Activated CD8-positive, alpha-beta T cell treated with anti-CD3 and anti-CD28 coated beads for 36 hours (primary cell): ENCODE measurements around the gene LAMP2. TPM values are rescaled to one million over a fixed set of nuclear protein-coding genes. Genes with fewer than 3 reads are reported as not detected.
"Not testable (repeated sequence)": the region's sequence is repeated elsewhere in the genome, so short reads cannot be mapped to it uniquely, and the experiment has no call there.

Experiments used
- ATAC-seq: fragments of 200-7000 bp; cut with Tn5 transposase; one replicate; pipeline ENCODE4 v1.10.0; 2021; ENCODE audit warnings: mild to moderate bottlenecking, moderate library complexity
- CTCF ChIA-PET: fragments of 350-600 bp; sonication (Branson Sonifier 250); formaldehyde crosslinking; loops from one replicate; lab custom pipeline; 2021; ENCODE audit warnings: antibody characterized with exemption; lab: Charles Lee
- POLR2A ChIA-PET: fragments of 350-600 bp; sonication (Branson Sonifier 250); formaldehyde crosslinking; loops from one replicate; lab custom pipeline; 2021; ENCODE audit warnings: antibody characterized with exemption; lab: Charles Lee
- DNase-seq: peaks from one replicate; pipeline ENCODE4 v3.0.0-alpha.2; 2020
- H3K27ac Mint-ChIP-seq: one replicate; pipeline ENCODE4 v1.8.0; 2021; ENCODE audit warnings: mild to moderate bottlenecking, mixed read lengths
- H3K27me3 Mint-ChIP-seq: one replicate; pipeline ENCODE4 v1.8.0; 2021; ENCODE audit warnings: mixed read lengths
- H3K36me3 Mint-ChIP-seq: one replicate; pipeline ENCODE4 v1.8.0; 2021; ENCODE audit warnings: low read depth, mixed read lengths
- H3K4me1 Mint-ChIP-seq: one replicate; pipeline ENCODE4 v1.8.0; 2021; ENCODE audit warnings: low read depth, mixed read lengths
- H3K4me3 Mint-ChIP-seq: one replicate; pipeline ENCODE4 v1.8.0; 2021; ENCODE audit warnings: mild to moderate bottlenecking, moderate library complexity, mixed read lengths
- H3K9me3 Mint-ChIP-seq: one replicate; pipeline ENCODE4 v1.8.0; 2021; ENCODE audit warnings: mixed read lengths
- CTCF ChIP-seq: fragments of 200-600 bp; IDR thresholded peaks from one replicate; pipeline ENCODE4 v1.8.0; 2022; ENCODE audit warnings: antibody characterized with exemption, mild to moderate bottlenecking
- intact Hi-C: fragments of 100-400 bp; cut with micrococcal nuclease; formaldehyde crosslinking; loops from one replicate; pipeline ENCODE4 v1.10.0; 2022
- total RNA-seq, 2 experiments: library from RNA; stranded (reverse); gene quantifications; one replicate each; pipeline ENCODE4 v1.2.3, GENCODE V29; 2021

The LAMP2 gene
- total RNA-seq, 2 experiments from 2014 or later = 22.9 to 23.3 TPM

DNA sequence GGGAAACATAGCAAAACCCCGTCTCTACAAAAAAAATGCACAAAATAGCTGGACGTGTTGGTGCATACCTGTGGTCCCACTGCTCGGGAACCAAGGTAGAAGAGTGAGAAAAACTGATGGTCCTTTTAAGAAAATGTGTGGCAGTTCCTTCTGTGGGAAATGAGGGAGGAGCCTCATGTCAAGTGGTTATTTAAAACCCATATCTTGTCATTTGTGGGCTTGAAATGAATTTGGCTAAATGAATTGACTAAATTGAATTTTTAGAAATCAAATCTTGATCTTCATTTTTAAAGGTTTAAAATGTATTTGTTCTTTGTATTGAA is 16.2 kb upstream of the LAMP2 start:
- intact Hi-C loops = no loop called here
- H3K27ac Mint-ChIP-seq = peak overlapping the region; percentile 86
- ATAC-seq (no peak), DNase-seq (no peak)
- ChIA-PET CTCF (interaction anchor here (1.2 to 1.7 kb wide), 3 partner anchors 13 to 28 kb away, joined by 3 to 4 read pairs (median 4); no protein-coding TSS in a partner anchor), POLR2A (no interaction called here)
- no peaks in the 10 kb centered on the region for H3K27me3 Mint-ChIP-seq
- TF ChIP-seq CTCF = no peak
- H3K9me3 Mint-ChIP-seq = no peaks in the 10 kb centered on the region
- peak overlapping the region; percentile 69 for H3K4me3 Mint-ChIP-seq
- H3K36me3 Mint-ChIP-seq = no peaks in the 10 kb centered on the region
- peaks cover 24% of the 10 kb centered on the region for H3K4me1 Mint-ChIP-seq

GRCh38 chrX:120477453-120477852 is 8.4 kb upstream of the LAMP2 start:
- Mint-ChIP-seq H3K4me1 (no peaks in the 10 kb centered on the region), H3K27ac (no peak overlapping the region), H3K9me3 (no peaks in the 10 kb centered on the region), H3K4me3 (no peak overlapping the region), H3K27me3 (no peaks in the 10 kb centered on the region), H3K36me3 (no peaks in the 10 kb centered on the region)
- intact Hi-C loops = no loop called here
- DNase-seq (no peak), ATAC-seq (no peak)
- no peak for TF ChIP-seq CTCF
- ChIA-PET CTCF (interaction anchor here (1.5 kb wide), 1 partner anchor 25 kb away, joined by 3 read pairs; no protein-coding TSS in a partner anchor), POLR2A (no interaction called here)

- CTCF ChIA-PET = interaction anchor here (1.5 kb wide), 1 partner anchor 24 kb away, joined by 3 read pairs; no protein-coding TSS in a partner anchor
- no peak for TF ChIP-seq CTCF
- no peak overlapping the region for H3K4me3 Mint-ChIP-seq
These were observed 7.6 kb upstream of the LAMP2 start for GRCh38 chrX:120476714-120477113.

DNA sequence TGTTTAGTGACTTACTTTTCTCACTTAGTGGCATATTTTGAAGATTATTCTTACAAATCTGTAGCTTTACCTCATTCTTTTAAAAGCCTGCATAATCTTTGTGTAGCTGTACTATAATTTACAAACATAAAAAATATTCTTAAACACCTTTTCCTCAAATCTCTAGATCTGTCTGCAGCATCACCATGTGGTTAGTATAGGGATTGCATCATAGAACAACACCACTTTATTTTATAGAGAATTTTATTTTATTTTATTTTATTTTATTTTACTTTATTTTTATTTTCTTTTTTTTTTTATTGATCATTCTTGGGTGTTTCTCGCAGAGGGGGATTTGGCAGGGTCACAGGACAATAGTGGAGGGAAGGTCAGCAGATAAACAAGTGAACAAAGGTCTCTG is 6.4 kb upstream of the LAMP2 start:
- H3K36me3 Mint-ChIP-seq, POLR2A ChIA-PET, DNase-seq, H3K27ac Mint-ChIP-seq, H3K27me3 Mint-ChIP-seq, H3K4me1 Mint-ChIP-seq, H3K4me3 Mint-ChIP-seq, ATAC-seq, intact Hi-C loops, H3K9me3 Mint-ChIP-seq: not testable (repeated sequence)
- CTCF ChIA-PET = interaction anchor here (1.0 kb wide), 4 partner anchors 10 to 97 kb away, joined by 3 to 6 read pairs (median 4); no protein-coding TSS in a partner anchor
- TF ChIP-seq CTCF = peak; percentile 55

More at GRCh38 chrX:120476714-120477113, 7.6 kb upstream of the LAMP2 start:
- Mint-ChIP-seq H3K27me3 (no peaks in the 10 kb centered on the region), H3K9me3 (no peaks in the 10 kb centered on the region), H3K4me1 (no peaks in the 10 kb centered on the region), H3K27ac (no peak overlapping the region), H3K36me3 (no peaks in the 10 kb centered on the region)
- DNase-seq (no peak), ATAC-seq (no peak)
- POLR2A ChIA-PET = no interaction called here
- intact Hi-C loops = no loop called here

- H3K36me3 Mint-ChIP-seq = no peaks in the 10 kb centered on the region
- DNase-seq (no peak), ATAC-seq (no peak)
- intact Hi-C loops = no loop called here
- no peaks in the 10 kb centered on the region for H3K27me3 Mint-ChIP-seq
- H3K9me3 Mint-ChIP-seq = no peaks in the 10 kb centered on the region
- H3K27ac Mint-ChIP-seq = no peak overlapping the region
- CTCF ChIA-PET = no interaction called here
- POLR2A ChIA-PET = no interaction called here
- H3K4me3 Mint-ChIP-seq = no peak overlapping the region
- H3K4me1 Mint-ChIP-seq = no peaks in the 10 kb centered on the region
- TF ChIP-seq CTCF = no peak
These were observed 5.0 kb upstream of the LAMP2 start for GRCh38 chrX:120474085-120474484.

DNA sequence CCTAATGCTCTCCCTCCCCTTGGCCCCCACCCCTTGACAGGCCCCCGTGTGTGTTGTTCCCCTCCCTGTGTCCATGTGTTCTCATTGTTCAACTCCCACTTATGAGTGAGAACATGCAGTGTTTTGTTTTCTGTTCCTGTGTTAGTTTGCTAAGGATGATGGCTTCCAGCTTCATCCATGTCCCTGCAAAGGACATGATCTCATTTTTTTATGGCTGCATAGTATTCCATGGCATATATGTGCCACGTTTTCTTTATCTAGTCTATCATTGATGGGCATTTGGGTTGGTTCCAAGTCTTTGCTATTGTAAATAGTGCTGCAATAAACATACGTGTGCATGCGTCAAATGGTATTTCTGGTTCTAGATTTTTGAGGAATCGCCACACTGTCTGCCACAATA is 561 bp upstream of the LAMP2 start:
- H3K27me3 Mint-ChIP-seq, POLR2A ChIA-PET, H3K27ac Mint-ChIP-seq, intact Hi-C loops, H3K9me3 Mint-ChIP-seq, H3K36me3 Mint-ChIP-seq, DNase-seq: not testable (repeated sequence)
- CTCF ChIA-PET = interaction anchor here (1.5 kb wide), 1 partner anchor 160 kb away, joined by 3 read pairs; no protein-coding TSS in a partner anchor
- peaks cover 12% of the 10 kb centered on the region for H3K4me1 Mint-ChIP-seq
- peak overlapping the region; percentile 99 for H3K4me3 Mint-ChIP-seq
- ATAC-seq = peak; percentile 6
